Fibroblast of lung (primary cell): ENCODE results near the gene CHST8. TPM values are rescaled to one million over a fixed set of nuclear protein-coding genes. Genes with fewer than 3 reads are reported as not detected.

ENCODE experiments used
- DNase-seq, 2 donors: peaks; one replicate each; pipeline versions ENCODE4 v3.0.0 to v3.0.0-alpha.2; 2010; ENCODE audit warnings: low read depth in 2 of 2
- H2AFZ ChIP-seq: 2 replicates; pipeline ENCODE4 v1.5.1; 2012; ENCODE audit warnings: low read length, control low read depth, inconsistent platforms
- H3K27ac ChIP-seq: 2 replicates; pipeline ENCODE4 v1.5.1; 2011; ENCODE audit warnings: low read length, control low read depth; ENCODE audit not compliant: insufficient read depth
- H3K27me3 ChIP-seq: 2 replicates; pipeline ENCODE4 v1.5.1; 2011; ENCODE audit warnings: mild to moderate bottlenecking, low read length; ENCODE audit not compliant: control insufficient read depth, insufficient read depth
- H3K36me3 ChIP-seq: 2 replicates; pipeline ENCODE4 v1.5.1; 2011; ENCODE audit warnings: low read length; ENCODE audit not compliant: control insufficient read depth, insufficient read depth
- H3K4me1 ChIP-seq: 2 replicates; pipeline ENCODE4 v1.5.1; 2011; ENCODE audit warnings: low read length; ENCODE audit not compliant: control insufficient read depth, insufficient read depth; ENCODE audit errors: extremely low read depth
- H3K4me2 ChIP-seq: 2 replicates; pipeline ENCODE4 v1.5.1; 2011; ENCODE audit warnings: low read length, control low read depth; ENCODE audit not compliant: insufficient read depth; ENCODE audit errors: extremely low read depth
- H3K4me3 ChIP-seq, 4 experiments: fragments of 200-600 bp in 1 of 4; sonication (generic) in 1 of 4; replicated peaks in 1 of 4; 2 replicates each; pipeline ENCODE4 v1.5.1; 2011 to 2016; ENCODE audit warnings: low read length in 4 of 4, low read depth in 3 of 4, mild to moderate bottlenecking in 3 of 4, control low read depth in 2 of 4, inconsistent platforms in 1 of 4, mixed read lengths in 1 of 4; ENCODE audit not compliant: insufficient read depth in 1 of 4; ENCODE audit errors: control extremely low read depth in 1 of 4
- H3K79me2 ChIP-seq: 2 replicates; pipeline ENCODE4 v1.5.1; 2012; ENCODE audit warnings: mild to moderate bottlenecking, low read length, inconsistent platforms; ENCODE audit not compliant: control insufficient read depth, insufficient read depth
- H3K9ac ChIP-seq: 2 replicates; pipeline ENCODE4 v1.5.1; 2011; ENCODE audit warnings: mild to moderate bottlenecking, low read length, control low read depth; ENCODE audit not compliant: insufficient read depth
- H3K9me3 ChIP-seq: 2 replicates; pipeline ENCODE4 v1.5.1; 2012; ENCODE audit warnings: low read depth, low read length; ENCODE audit not compliant: control insufficient read depth, insufficient read depth
- H4K20me1 ChIP-seq: 2 replicates; pipeline ENCODE4 v1.5.1; 2011; ENCODE audit warnings: low read length; ENCODE audit not compliant: control insufficient read depth, insufficient read depth; ENCODE audit errors: extremely low read depth
- CTCF ChIP-seq, 2 donors: IDR thresholded peaks in 1 of 2; conservative IDR thresholded peaks in 1 of 2; 1 replicate in 1 of 2; 2 replicates in 1 of 2; pipeline ENCODE4 v1.5.1; 2011 to 2012; ENCODE audit warnings: low read length in 2 of 2, control low read depth in 1 of 2, inconsistent platforms in 1 of 2, low read depth in 1 of 2, mild to moderate bottlenecking in 1 of 2
- EZH2 ChIP-seq: IDR thresholded peaks from 2 replicates; pipeline ENCODE4 v1.5.1; 2012; ENCODE audit warnings: low read length, control low read depth, mild to moderate bottlenecking; ENCODE audit errors: missing control alignments
- polyA plus RNA-seq, 2 donors: library from polyadenylated mRNA; depleted of rRNA in 1 of 2; stranded (reverse) in 1 of 2; unstranded in 1 of 2; fragments of >200 nt; gene quantifications; 2 replicates each; pipeline ENCODE4 v1.2.1, GENCODE V29; 2011 to 2012; ENCODE audit warnings: missing spikeins in 1 of 2
- total RNA-seq: library from RNA; depleted of rRNA; stranded (reverse); fragments of >200 nt; gene quantifications from 2 replicates; pipeline ENCODE4 v1.2.1, GENCODE V29; 2014

CHST8 gene
- total and polyA plus RNA-seq, 2 donors (not counting 1 experiment from before 2014, with no cell fraction given): not detected

DNA sequence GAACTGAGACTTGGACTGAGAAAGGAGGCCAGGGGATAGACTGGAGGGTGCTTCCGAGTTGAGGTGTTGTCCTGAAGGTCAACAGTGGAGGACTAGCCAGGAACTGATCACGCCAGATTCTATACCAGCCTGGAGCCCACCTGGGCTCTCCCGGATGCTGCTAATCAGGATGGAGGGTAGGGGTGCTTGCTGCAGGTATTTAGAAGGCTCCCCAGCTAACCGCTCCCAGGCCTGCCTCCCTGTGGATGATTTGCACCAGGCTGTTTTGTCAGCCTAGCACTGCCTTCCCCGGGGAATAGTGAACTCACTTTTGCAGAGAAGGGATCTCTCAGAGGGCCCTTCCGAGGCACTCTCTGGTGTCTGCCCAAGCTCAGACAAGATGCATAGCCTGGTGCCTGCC lies 114.4 kb downstream of the CHST8 start:
- Histone ChIP-seq H3K4me1 (no peaks in the 10 kb centered on the region), H3K9me3 (no peaks in the 10 kb centered on the region), H3K9ac (no peak overlapping the region), H3K36me3 (no peaks in the 10 kb centered on the region), H3K4me2 (no peak overlapping the region), H3K27ac (no peak overlapping the region), H3K27me3 (no peaks in the 10 kb centered on the region), H3K4me3 (no peak overlapping the region), H4K20me1 (no peaks in the 10 kb centered on the region), H3K79me2 (no peaks in the 10 kb centered on the region), H2AFZ (no peak overlapping the region)
- TF ChIP-seq CTCF (conservative IDR thresholded peaks at IDR 0.05 in 1 of 2, IDR thresholded peaks at IDR 0.05 in 1 of 2; ENCODE audit: low read depth in 1 of 2, low read length in 2 of 2) (no peak), EZH2 (no peak)
- no peak for DNase-seq

DNA sequence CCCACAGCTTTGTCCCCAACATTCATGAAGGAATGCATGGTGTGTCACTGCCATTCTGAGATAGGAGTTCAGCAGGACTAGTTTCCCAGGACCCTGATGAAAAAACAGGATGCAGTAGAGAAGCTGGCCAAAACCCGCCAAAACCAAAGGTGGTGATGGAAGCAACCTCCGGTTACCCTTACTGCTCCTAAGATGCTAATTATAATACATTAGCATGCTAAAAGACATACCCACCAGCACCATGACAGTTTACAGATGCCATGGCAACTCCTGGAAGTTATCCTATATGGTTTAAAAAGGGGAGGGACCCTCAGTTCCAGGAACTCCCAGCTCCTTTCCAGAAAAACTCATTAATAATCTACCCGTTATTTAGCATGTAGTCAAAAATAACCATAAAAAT lies 115.0 kb downstream of the CHST8 start:
- no peak for DNase-seq
- Histone ChIP-seq H3K27ac (no peak overlapping the region), H3K79me2 (no peaks in the 10 kb centered on the region), H3K27me3 (no peaks in the 10 kb centered on the region), H3K4me2 (no peak overlapping the region), H3K9ac (no peak overlapping the region), H3K4me3 (no peak overlapping the region), H3K36me3 (no peaks in the 10 kb centered on the region), H4K20me1 (no peaks in the 10 kb centered on the region), H3K9me3 (no peaks in the 10 kb centered on the region), H3K4me1 (no peaks in the 10 kb centered on the region), H2AFZ (no peak overlapping the region)
- TF ChIP-seq EZH2 (no peak), CTCF (conservative IDR thresholded peaks at IDR 0.05 in 1 of 2, IDR thresholded peaks at IDR 0.05 in 1 of 2; ENCODE audit: low read depth in 1 of 2, low read length in 2 of 2) (no peak)

DNA sequence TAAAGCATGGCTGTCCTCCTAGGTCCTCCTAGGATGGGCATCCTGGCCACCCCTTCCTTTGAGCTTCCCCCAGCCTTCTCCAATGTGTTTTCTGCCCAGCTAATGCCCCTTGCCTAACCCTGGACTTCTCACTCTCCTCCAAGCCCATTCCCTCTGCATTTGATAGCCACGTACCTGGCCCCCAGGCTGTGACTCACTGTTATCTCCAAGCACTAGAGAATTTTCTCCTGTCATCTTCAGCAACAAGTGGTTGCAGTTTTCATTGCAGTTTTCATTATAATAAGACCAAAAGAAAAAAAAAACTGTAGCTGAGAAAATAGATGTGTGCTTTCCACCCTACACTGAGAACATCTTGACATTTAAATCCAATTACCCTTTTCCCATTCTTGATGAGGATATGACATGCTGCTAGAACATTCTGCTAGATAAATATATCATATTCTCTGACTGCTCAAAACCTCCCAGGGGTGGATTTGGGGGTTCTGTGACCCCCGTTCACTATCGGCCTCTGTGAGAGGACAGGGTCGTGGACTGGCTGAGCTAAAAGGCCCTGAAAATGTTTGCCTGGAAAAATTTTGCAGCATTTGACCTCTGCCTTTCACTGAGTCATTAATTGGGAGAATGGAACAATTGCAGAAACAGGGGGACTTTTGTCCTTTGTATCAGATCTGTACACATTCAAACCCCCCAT lies 116.1 kb downstream of the CHST8 start:
- Histone ChIP-seq H3K27ac (no peak overlapping the region), H3K79me2 (no peaks in the 10 kb centered on the region), H2AFZ (no peak overlapping the region), H4K20me1 (no peaks in the 10 kb centered on the region), H3K9me3 (no peaks in the 10 kb centered on the region), H3K4me1 (no peaks in the 10 kb centered on the region), H3K36me3 (no peaks in the 10 kb centered on the region), H3K9ac (no peak overlapping the region), H3K4me2 (no peak overlapping the region), H3K4me3 (no peak overlapping the region), H3K27me3 (no peaks in the 10 kb centered on the region)
- no peak for DNase-seq
- TF ChIP-seq EZH2 (no peak), CTCF (conservative IDR thresholded peaks at IDR 0.05 in 1 of 2, IDR thresholded peaks at IDR 0.05 in 1 of 2; ENCODE audit: low read depth in 1 of 2, low read length in 2 of 2) (no peak)
